GM12873 (cell line): ENCODE data around the gene ARFGAP2.

ENCODE experiments used
- CTCF ChIP-seq: IDR thresholded peaks from 2 replicates; pipeline ENCODE4 v1.5.1; 2012; ENCODE audit warnings: low read depth, mild to moderate bottlenecking, moderate library complexity, low read length, control low read depth; ENCODE audit not compliant: insufficient read depth; ENCODE audit errors: missing control alignments

The ARFGAP2 gene

GRCh38 chr11:47192111-47192510 is 15.4 kb upstream of the ARFGAP2 start:
- TF ChIP-seq CTCF = no peak

- no peak for TF ChIP-seq CTCF
These were observed 12.6 kb upstream of the ARFGAP2 start for GRCh38 chr11:47189100-47189834.

GRCh38 chr11:47188259-47188658 is 11.6 kb upstream of the ARFGAP2 start:
- no peak for TF ChIP-seq CTCF

- TF ChIP-seq CTCF = no peak
These were observed 11.0 kb upstream of the ARFGAP2 start for GRCh38 chr11:47187723-47188122.

GRCh38 chr11:47186700-47187695 is 10.3 kb upstream of the ARFGAP2 start:
- TF ChIP-seq CTCF = no peak

- no peak for TF ChIP-seq CTCF
These were observed 9.5 kb upstream of the ARFGAP2 start, which contains the start of gene PACSIN3 for GRCh38 chr11:47186076-47186699. Gene PACSIN3, minus strand, starts transcription at chr11:47186434. Its CDS starts 3,707 bp downstream, at chr11:47182727.
